MM.1S (cell line): ENCODE results near the gene TMEM26.

Source experiments
- DNase-seq: peaks from one replicate; pipeline ENCODE4 v3.0.0-alpha.2; 2015
- H2AFZ ChIP-seq: fragments of 300-600 bp; sonication (generic); 2 replicates; pipeline ENCODE4 v1.6.0; 2016; ENCODE audit warnings: antibody characterized with exemption, low read length
- H3F3A ChIP-seq: fragments of 300-600 bp; sonication (generic); 2 replicates; pipeline ENCODE4 v1.6.1; 2016; ENCODE audit warnings: mild to moderate bottlenecking, antibody characterized with exemption, low read length, moderate library complexity, mixed read lengths; ENCODE audit not compliant: insufficient read depth
- H3K27ac ChIP-seq: fragments of 300-600 bp; sonication (generic); 2 replicates; pipeline ENCODE4 v1.5.1; 2016; ENCODE audit warnings: mild to moderate bottlenecking, low read length
- H3K27me3 ChIP-seq: fragments of 300-600 bp; sonication (generic); replicated peaks from 2 replicates; pipeline ENCODE4 v1.6.0; 2016; ENCODE audit warnings: low read length; ENCODE audit not compliant: insufficient read depth
- H3K36me3 ChIP-seq: fragments of 300-600 bp; sonication (generic); replicated peaks from 2 replicates; pipeline ENCODE4 v1.6.1; 2016; ENCODE audit warnings: mild to moderate bottlenecking, low read length, mixed read lengths; ENCODE audit not compliant: insufficient read depth
- H3K4me1 ChIP-seq: fragments of 300-600 bp; sonication (generic); 2 replicates; pipeline ENCODE4 v1.6.1; 2016; ENCODE audit warnings: low read length, mixed read lengths
- H3K4me2 ChIP-seq: fragments of 300-600 bp; sonication (generic); 2 replicates; pipeline ENCODE4 v1.6.0; 2016; ENCODE audit warnings: low read depth, low read length
- H3K4me3 ChIP-seq: fragments of 300-600 bp; sonication (generic); 2 replicates; pipeline ENCODE4 v1.5.1; 2016; ENCODE audit warnings: low read length, mixed read lengths
- H3K79me2 ChIP-seq: fragments of 300-600 bp; sonication (generic); 2 replicates; pipeline ENCODE4 v1.6.1; 2016; ENCODE audit warnings: mixed run types, low read length, mixed read lengths
- H3K9ac ChIP-seq: fragments of 300-600 bp; sonication (generic); 2 replicates; pipeline ENCODE4 v1.6.1; 2016; ENCODE audit warnings: low read length, mixed read lengths
- H3K9me2 ChIP-seq: fragments of 300-600 bp; sonication (generic); replicated peaks from 2 replicates; pipeline ENCODE4 v1.6.1; 2016; ENCODE audit warnings: mild to moderate bottlenecking, low read length, mixed read lengths; ENCODE audit not compliant: insufficient read depth
- H3K9me3 ChIP-seq: fragments of 300-600 bp; sonication (generic); replicated peaks from 2 replicates; pipeline ENCODE4 v1.6.1; 2016; ENCODE audit warnings: mild to moderate bottlenecking, low read length, mixed read lengths; ENCODE audit not compliant: insufficient read depth
- H4K20me1 ChIP-seq: fragments of 300-600 bp; sonication (generic); 2 replicates; pipeline ENCODE4 v1.6.1; 2016; ENCODE audit warnings: mild to moderate bottlenecking, low read length, moderate library complexity, mixed read lengths; ENCODE audit not compliant: insufficient read depth
- EZH2 ChIP-seq: fragments of 300-600 bp; sonication (generic); optimal IDR thresholded peaks from 2 replicates; pipeline ENCODE3; 2017; ENCODE audit warnings: low read depth, mild to moderate bottlenecking, antibody characterized with exemption, low read length, mixed read lengths
- EZH2phosphoT487 ChIP-seq: fragments of 300-600 bp; sonication (generic); IDR thresholded peaks from 2 replicates; pipeline ENCODE4 v1.6.1; 2018; ENCODE audit warnings: antibody characterized with exemption, low read length
- TF ChIP-seq, protein P1 (sequence below): fragments of 300-600 bp; sonication (generic); IDR thresholded peaks from 2 replicates; pipeline ENCODE4 v1.5.1; 2016; ENCODE audit warnings: antibody characterized with exemption, low read length, mixed read lengths

Gene TMEM26

DNA sequence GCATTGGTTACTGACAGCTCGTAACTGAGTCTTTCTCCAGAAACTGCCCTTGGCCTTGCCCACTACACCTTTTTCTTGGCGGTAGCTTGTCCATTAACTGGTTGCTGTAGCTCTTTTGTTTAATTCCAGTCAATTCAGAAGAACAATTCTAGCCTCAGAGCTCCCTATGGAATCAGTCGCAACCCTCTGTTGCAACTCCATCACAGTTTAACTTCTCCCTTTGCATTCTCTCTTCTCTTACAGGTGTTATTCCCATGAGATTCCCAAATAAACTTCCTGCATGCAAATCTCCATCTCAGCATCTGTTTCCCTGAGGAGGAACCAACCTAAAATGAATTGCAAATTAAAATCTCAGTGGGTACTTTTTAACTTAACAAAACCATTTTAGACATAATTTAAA, 28.4 kb upstream of the TMEM26 start:
- no peaks in the 10 kb centered on the region for H4K20me1 ChIP-seq
- TF ChIP-seq, protein P1, sequence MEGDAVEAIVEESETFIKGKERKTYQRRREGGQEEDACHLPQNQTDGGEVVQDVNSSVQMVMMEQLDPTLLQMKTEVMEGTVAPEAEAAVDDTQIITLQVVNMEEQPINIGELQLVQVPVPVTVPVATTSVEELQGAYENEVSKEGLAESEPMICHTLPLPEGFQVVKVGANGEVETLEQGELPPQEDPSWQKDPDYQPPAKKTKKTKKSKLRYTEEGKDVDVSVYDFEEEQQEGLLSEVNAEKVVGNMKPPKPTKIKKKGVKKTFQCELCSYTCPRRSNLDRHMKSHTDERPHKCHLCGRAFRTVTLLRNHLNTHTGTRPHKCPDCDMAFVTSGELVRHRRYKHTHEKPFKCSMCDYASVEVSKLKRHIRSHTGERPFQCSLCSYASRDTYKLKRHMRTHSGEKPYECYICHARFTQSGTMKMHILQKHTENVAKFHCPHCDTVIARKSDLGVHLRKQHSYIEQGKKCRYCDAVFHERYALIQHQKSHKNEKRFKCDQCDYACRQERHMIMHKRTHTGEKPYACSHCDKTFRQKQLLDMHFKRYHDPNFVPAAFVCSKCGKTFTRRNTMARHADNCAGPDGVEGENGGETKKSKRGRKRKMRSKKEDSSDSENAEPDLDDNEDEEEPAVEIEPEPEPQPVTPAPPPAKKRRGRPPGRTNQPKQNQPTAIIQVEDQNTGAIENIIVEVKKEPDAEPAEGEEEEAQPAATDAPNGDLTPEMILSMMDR, result no peak
- no peaks in the 10 kb centered on the region for H3K9me3 ChIP-seq
- DNase-seq, result no peak
- no peak overlapping the region for H3K4me2 ChIP-seq
- H3K27ac ChIP-seq, result no peak overlapping the region
- no peaks in the 10 kb centered on the region for H3K4me1 ChIP-seq
- no peaks in the 10 kb centered on the region for H3K79me2 ChIP-seq
- no peaks in the 10 kb centered on the region for H3K9me2 ChIP-seq
- H3K4me3 ChIP-seq, result no peak overlapping the region
- H3F3A ChIP-seq, result no peaks in the 10 kb centered on the region
- no peaks in the 10 kb centered on the region for H3K36me3 ChIP-seq
- H2AFZ ChIP-seq, result no peak overlapping the region
- H3K9ac ChIP-seq, result no peak overlapping the region
- no peaks in the 10 kb centered on the region for H3K27me3 ChIP-seq

DNA sequence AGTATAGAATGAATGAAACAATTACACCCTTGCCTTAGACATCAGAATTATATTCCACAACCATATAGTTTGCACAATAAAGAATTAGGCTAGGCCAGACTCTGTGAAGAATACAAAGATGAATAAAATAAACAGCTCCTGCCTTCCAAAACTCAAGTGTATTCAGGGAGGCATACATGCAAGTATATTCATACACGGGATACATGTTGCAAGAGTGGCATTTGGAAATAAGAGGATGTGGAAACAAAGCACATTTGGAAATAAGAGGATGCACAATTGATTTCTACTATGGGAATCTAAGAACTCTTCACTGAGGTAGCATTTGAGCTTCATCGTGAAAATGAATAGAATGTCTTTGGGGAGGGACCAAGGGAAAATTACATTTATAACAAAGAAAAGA, 27.0 kb upstream of the TMEM26 start:
- H3K4me1 ChIP-seq, result no peaks in the 10 kb centered on the region
- no peak overlapping the region for H3K4me3 ChIP-seq
- H3K27ac ChIP-seq, result no peak overlapping the region
- no peaks in the 10 kb centered on the region for H3K9me3 ChIP-seq
- H3K79me2 ChIP-seq, result no peaks in the 10 kb centered on the region
- H3K4me2 ChIP-seq, result no peak overlapping the region
- H3K36me3 ChIP-seq, result no peaks in the 10 kb centered on the region
- H3K27me3 ChIP-seq, result no peaks in the 10 kb centered on the region
- no peak for TF ChIP-seq EZH2phosphoT487
- H4K20me1 ChIP-seq, result no peaks in the 10 kb centered on the region
- H2AFZ ChIP-seq, result no peak overlapping the region
- no peaks in the 10 kb centered on the region for H3K9me2 ChIP-seq
- no peak overlapping the region for H3K9ac ChIP-seq
- H3F3A ChIP-seq, result no peaks in the 10 kb centered on the region
- no peak for DNase-seq

DNA sequence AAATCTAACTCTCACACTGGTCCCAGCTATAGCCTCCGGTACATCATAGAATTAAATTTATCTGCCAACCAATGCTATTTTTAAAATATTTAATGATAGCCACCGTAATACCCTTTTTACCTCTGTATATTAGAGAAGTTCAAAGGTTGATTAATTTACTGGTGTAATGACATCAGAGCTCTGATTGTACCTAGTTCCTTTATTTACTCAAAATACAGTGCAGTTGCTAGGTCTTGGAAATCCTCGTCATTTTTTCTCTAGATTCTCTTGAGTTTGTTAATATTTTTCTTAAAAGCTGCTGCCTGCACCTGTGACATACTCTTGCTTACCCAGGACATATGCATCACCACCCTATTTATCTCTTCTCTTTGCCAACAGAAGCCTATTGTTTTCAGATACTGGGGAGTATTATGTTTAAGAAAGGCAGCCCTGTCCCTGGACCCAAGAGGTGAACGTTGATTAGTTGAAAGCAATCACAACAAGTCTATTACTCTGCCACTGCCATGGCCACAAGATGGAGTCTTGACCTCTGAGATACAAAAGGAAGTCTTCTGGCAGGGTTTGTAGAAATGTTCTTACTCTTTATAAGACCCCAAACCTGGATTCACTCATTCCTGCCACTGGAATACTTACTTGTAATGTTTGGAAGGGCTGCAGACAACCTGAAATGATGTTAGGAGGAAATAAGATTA, 25.6 kb upstream of the TMEM26 start:
- H3K36me3 ChIP-seq, result no peaks in the 10 kb centered on the region
- no peak overlapping the region for H3K4me2 ChIP-seq
- no peak overlapping the region for H3K9ac ChIP-seq
- H3K27ac ChIP-seq, result no peak overlapping the region
- no peak overlapping the region for H2AFZ ChIP-seq
- TF ChIP-seq EZH2, result no peak
- no peak for TF ChIP-seq EZH2phosphoT487
- TF ChIP-seq, protein P1, result no peak
- no peaks in the 10 kb centered on the region for H3F3A ChIP-seq
- no peaks in the 10 kb centered on the region for H3K79me2 ChIP-seq
- no peak for DNase-seq
- no peaks in the 10 kb centered on the region for H3K9me2 ChIP-seq
- no peaks in the 10 kb centered on the region for H3K4me1 ChIP-seq
- H3K27me3 ChIP-seq, result no peaks in the 10 kb centered on the region
- no peaks in the 10 kb centered on the region for H3K9me3 ChIP-seq
- H4K20me1 ChIP-seq, result no peaks in the 10 kb centered on the region
- no peak overlapping the region for H3K4me3 ChIP-seq

DNA sequence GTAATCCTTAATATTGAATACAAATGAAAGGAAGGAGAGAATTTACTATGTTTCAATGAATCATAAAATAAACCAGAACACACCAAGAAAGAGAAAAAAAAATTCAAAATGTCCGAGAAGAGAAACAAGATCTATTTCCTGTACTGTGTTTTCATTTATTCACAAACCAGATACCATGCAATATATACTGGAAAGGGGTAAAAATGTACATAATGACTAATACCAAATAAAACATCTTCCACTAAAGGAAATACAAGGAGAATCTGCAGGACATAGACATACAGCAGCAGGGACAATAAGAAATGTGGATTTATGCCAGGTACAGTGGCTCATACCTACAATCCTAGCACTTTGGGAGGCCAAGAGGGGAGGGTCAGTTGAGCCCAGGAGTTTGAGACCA, 24.3 kb upstream of the TMEM26 start:
- DNase-seq, result no peak
- Histone ChIP-seq H4K20me1 (no peaks in the 10 kb centered on the region), H2AFZ (no peak overlapping the region), H3K4me3 (no peak overlapping the region), H3K27ac (no peak overlapping the region), H3K4me2 (no peak overlapping the region), H3K4me1 (no peaks in the 10 kb centered on the region), H3K9ac (no peak overlapping the region), H3K79me2 (no peaks in the 10 kb centered on the region), H3F3A (no peaks in the 10 kb centered on the region), H3K9me2 (no peaks in the 10 kb centered on the region), H3K27me3 (no peaks in the 10 kb centered on the region), H3K36me3 (no peaks in the 10 kb centered on the region), H3K9me3 (no peaks in the 10 kb centered on the region)
- TF ChIP-seq EZH2phosphoT487 (no peak), EZH2 (no peak)
- TF ChIP-seq, protein P1, result no peak
